Measurements from ENCODE around the gene ELK1. TPM values are rescaled to one million over a fixed set of nuclear protein-coding genes. Genes with fewer than 3 reads are reported as not detected.
A peak's percentile ranks its signal among the peaks of the same experiment; 100 is the strongest.

Gene ELK1
- total and polyA plus RNA-seq, 2 experiments from 2014 or later, result 19.2 to 39.5 TPM

GRCh38 chrX:47625365-47625764 is 25.0 kb downstream of the ELK1 start:
- ATAC-seq (no peak), DNase-seq (ENCODE audit: low spot score) (no peak)
- Mint-ChIP-seq H3K27ac (peak overlapping the region; percentile 28; the same call in 1 of the 2 replicates), H3K4me1 (peaks cover 32% of the 10 kb centered on the region), H3K4me3 (no peak overlapping the region), H3K27me3 (ENCODE audit: insufficient read depth, low read depth, poor library complexity) (peaks cover 12% of the 10 kb centered on the region), H3K36me3 (ENCODE audit: low read depth) (no peaks in the 10 kb centered on the region), H3K9me3 (no peaks in the 10 kb centered on the region)
- no peaks in the 10 kb centered on the region for H3F3A ChIP-seq (replicated peaks; ENCODE audit: low read depth)
- no peaks in the 10 kb centered on the region for H4K20me1 ChIP-seq (replicated peaks; ENCODE audit: insufficient read depth)
- H3K9me2 ChIP-seq (ENCODE audit: insufficient read depth), result no peaks in the 10 kb centered on the region
- H3K4me3 ChIP-seq, result no peak overlapping the region
- no peaks in the 10 kb centered on the region for H3K79me2 ChIP-seq (replicated peaks; ENCODE audit: insufficient read depth)
- H3K27ac ChIP-seq (ENCODE audit: low read depth), result no peak overlapping the region
- H3K36me3 ChIP-seq (ENCODE audit: insufficient read depth), result no peaks in the 10 kb centered on the region
- H3K4me1 ChIP-seq (ENCODE audit: insufficient read depth), result peaks cover 5% of the 10 kb centered on the region; the same call in 1 of the 2 replicates
- no peak overlapping the region for H3K4me2 ChIP-seq
- no peak overlapping the region for H2AFZ ChIP-seq
- H3K27me3 ChIP-seq (ENCODE audit: insufficient read depth), result no peaks in the 10 kb centered on the region
- no peak for TF ChIP-seq REST (IDR thresholded peaks at IDR 0.05; ENCODE audit: unreplicated experiment)

- Histone ChIP-seq H3F3A (replicated peaks; ENCODE audit: low read depth) (no peaks in the 10 kb centered on the region), H3K4me1 (ENCODE audit: insufficient read depth) (no peaks in the 10 kb centered on the region), H3K4me3 (peak overlapping the region; percentile 48), H3K27ac (ENCODE audit: low read depth) (no peak overlapping the region), H3K36me3 (ENCODE audit: insufficient read depth) (no peaks in the 10 kb centered on the region), H3K4me2 (peak overlapping the region; percentile 72), H3K27me3 (ENCODE audit: insufficient read depth) (no peaks in the 10 kb centered on the region), H4K20me1 (replicated peaks; ENCODE audit: insufficient read depth) (no peaks in the 10 kb centered on the region), H3K9me2 (ENCODE audit: insufficient read depth) (no peaks in the 10 kb centered on the region), H2AFZ (peak overlapping the region; percentile 40; the same call in 1 of the 2 replicates), H3K79me2 (replicated peaks; ENCODE audit: insufficient read depth) (no peaks in the 10 kb centered on the region)
- H3K27ac Mint-ChIP-seq, result peak overlapping the region; percentile 90
- peaks cover 25% of the 10 kb centered on the region for H3K4me1 Mint-ChIP-seq
- peaks cover 10% of the 10 kb centered on the region for H3K27me3 Mint-ChIP-seq (ENCODE audit: insufficient read depth, low read depth, poor library complexity)
- no peaks in the 10 kb centered on the region for H3K9me3 Mint-ChIP-seq
- DNase-seq (ENCODE audit: low spot score), result peak; percentile 90
- H3K36me3 Mint-ChIP-seq (ENCODE audit: low read depth), result no peaks in the 10 kb centered on the region
- peak overlapping the region; percentile 74 for H3K4me3 Mint-ChIP-seq
- ATAC-seq, result peak; percentile 88
- TF ChIP-seq POLR2AphosphoS5 (IDR thresholded peaks at IDR 0.05; ENCODE audit: low read depth) (peak; percentile 43; the same call in 1 of the 2 replicates), CTCF (conservative IDR thresholded peaks at IDR 0.05; ENCODE audit: low read depth in 2 of 2) (no peak), ZNF331 (CRISPR knock-in tag; IDR thresholded peaks at IDR 0.05; ENCODE audit: low read depth) (no peak), REST (IDR thresholded peaks at IDR 0.05; ENCODE audit: unreplicated experiment) (no peak)
These were observed 26.8 kb downstream of the ELK1 start for GRCh38 chrX:47623540-47624027.

Measured in GM23338 (cell line).